Measurements from ENCODE around the gene TMEM98.
"Not testable (repeated sequence)": the region's sequence is repeated elsewhere in the genome, so short reads cannot be mapped to it uniquely, and the experiment has no call there.

Gene TMEM98

DNA sequence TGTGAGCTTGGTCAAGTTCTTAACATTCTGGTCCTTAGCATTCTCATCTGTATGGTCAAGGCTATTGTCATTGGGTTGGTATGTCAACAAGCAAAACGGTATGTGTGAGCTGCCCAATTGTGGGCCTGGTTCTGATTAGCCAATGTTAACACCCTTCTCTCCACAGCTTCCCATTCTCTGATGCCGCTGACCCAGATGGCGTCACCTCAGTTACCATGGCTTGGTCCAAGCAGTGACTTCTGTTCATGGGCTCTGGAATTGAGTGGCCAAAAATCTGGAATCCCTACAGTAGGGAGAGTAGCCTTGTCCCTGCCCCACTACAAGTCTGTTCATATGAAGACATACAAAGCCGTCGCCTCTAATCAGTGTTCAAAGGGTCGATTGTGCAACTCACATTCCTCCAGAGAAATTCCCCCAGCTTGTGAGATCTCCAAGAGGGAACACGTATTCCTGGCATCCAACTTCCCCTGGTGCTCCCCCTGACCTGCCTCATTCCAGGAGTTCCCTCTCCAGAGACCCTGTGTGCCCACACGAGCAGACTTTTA is 15.8 kb downstream of the TMEM98 start:
- no peak for DNase-seq

DNA sequence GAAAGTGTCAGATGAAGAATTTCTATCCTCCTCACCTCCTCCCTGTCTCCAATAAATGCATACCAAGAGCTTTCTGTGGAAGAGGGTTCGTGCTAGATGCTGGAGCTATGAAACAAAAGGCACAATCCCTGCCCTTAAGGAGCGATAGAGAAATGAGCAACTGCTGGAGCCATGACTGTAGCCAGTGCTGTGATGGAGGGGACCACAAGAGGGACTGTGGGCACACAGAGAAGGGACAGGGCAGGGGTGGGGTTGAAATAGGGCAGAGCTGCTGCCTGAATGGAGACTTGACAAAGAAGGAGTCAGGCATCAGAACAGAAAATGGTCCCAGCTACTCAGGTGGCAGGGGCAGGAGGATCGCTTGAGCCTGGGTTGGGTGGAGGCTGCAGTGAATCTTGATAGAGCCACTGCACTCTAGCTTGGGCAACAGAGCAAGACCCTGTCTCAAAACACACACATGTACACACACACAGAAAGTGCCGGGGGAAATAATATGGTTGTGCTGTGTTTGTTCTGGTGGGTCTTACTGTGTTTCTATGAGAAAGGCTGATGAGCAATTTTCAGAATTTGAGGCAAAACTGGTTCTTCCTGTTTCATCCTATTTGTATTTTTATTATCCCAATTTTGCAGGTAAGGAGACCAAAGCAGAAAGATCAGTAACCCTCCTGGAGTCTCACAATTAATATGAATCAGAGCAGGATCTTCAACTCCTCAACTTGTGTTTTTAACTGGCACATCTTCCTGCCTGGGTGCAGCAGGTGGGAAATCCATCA is 16.5 kb downstream of the TMEM98 start:
- DNase-seq, result no peak

DNA sequence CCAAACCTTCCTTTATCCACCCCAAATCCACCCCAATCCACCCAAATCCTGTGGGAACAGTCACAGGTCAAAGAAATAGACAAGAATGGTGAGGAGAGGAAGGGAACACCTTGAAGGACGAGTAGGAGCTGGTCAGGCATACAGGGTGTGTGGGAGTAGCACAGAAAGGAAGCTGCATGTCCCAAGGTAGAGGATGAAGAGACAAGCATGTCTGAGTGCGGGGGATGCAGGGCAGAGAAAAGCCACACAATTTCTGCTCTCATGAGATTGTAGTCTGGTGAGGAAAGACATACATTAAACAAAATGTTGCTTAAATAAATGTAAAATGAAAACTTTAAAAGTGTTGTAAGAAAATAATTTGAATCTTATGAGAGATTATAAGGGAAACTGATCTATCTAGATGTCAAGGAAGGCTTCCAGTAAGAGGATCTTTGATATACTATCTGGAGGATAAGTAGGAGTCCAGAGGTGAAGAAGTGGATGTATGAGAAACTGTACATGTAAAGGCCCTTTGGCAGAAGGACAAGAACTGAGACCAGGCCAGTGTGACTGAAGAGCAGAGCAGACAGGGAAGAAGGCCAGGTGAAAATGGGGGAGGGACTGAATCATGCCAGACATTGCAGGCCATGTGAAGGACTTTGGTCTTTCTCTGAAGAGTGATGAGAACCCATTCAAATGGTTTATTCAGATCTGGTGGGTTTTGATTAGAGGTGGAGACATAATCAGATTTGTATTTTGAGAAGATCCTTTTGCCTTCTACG is 18.6 kb downstream of the TMEM98 start:
- no peak for DNase-seq

DNA sequence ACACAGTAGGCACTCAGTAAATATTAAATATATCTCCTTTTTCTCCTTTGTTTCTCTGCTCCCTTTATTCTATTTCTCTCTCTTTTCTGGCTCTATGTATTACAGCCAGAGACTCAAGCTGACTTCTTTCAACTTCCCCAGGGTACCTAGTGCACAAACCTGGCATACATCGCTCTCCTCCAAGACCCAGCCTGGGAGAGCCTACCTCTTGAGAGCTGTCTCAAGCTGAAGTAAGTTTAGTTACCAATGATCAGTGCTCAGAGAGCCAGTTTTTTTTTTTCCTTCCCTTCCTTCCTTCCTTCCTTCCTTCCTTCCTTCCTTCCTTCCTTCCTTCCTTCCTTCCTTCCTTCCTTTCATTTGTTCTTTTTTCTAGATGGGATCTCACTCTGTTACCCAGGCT is 19.8 kb downstream of the TMEM98 start:
- DNase-seq, result no peak

DNA sequence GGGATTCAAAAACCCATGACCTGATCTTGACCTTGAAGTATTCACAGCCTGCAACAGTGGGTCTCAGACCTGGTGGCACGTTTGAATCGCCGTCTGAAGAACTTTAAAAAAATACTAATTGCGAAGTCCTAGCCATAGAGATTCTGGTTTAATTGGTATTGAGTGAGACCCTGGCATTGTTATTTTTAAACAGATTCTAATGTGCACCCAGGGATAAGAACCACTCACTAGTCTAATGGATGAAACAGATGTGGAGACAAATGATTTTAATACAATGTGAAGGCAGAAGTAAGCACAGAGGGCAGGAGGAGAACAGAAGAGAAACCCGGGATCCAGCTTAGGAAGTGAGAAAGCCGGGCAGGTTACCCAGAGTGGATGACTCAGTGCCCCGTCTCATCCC is 21.2 kb downstream of the TMEM98 start:
- no peak for DNase-seq

DNA sequence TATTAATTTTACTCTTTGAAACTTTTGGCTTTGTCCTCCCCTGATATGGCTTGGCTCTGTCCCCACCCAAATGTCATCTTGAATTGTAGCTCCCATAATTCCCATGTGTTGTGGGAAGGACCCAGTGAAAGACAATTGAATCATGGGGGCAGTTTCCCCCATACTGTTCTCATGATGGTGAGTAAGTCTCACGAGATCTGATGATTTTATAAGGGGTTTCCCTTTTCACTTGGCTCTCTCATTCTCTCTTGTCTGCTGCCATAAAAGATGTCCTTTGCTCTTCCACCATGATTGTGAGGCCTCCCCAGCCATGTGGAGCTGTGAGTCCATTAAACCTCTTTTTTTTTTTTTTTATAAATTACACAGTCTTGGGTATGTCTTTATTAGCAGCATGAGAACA is 24.5 kb downstream of the TMEM98 start:
- DNase-seq, result not testable (repeated sequence)

DNA sequence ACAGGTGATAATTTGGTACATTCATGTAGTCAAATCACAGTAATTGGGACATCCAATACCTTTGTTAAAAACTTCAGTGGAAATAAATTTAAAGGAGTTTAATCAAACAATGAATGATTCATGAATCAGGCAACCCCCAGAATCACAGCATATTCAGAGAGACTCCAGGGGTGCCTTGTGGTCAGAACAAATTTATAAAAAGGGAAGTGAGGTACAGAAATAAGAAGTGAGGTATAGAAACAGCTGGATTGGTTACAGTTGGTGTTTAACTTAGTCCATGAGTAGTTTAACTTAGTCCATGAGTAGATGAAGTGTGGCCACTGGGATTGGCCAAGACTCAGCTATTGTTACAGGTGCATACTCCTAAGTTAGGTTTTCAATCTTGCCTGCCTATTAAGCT is 25.1 kb downstream of the TMEM98 start:
- no peak for DNase-seq

DNA sequence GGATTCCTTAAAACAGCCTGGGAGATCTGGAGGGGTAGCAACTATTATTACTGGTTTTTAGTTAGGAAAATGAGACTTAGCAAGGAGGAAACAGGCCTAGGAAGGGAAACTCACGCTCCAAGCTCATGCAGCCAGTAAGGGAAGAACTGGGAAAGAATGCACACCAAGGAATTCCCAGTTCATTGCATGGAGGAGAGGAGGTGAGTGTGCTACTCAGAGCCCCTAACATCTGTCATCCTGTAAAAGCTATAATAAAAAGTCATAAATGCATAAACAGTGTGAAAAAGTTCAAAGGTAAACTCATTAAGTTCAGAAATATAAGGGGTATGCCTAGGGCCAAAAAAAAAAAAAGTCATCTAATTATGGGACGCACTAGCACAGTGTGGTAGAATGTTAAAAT is 25.9 kb downstream of the TMEM98 start:
- no peak for DNase-seq

DNA sequence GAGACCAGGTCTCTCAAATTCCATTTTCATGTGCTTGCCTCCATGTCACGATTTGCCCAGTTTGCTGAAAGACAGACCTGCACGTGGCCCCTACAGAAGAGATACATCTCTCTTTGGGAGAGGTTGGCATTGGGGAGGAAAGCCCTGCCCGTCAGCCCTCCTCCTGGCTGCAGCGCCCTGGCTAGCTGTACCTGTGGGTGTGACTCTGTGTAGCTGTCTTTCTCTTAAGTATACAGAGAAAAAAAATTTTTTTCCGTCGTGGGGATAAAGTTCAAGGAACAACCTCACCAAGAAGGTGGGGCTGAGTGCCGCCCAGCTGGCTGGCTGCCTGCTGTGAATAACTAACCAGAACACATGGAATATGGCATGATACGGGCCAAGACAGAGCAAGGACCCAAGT is 26.5 kb downstream of the TMEM98 start:
- no peak for DNase-seq

DNA sequence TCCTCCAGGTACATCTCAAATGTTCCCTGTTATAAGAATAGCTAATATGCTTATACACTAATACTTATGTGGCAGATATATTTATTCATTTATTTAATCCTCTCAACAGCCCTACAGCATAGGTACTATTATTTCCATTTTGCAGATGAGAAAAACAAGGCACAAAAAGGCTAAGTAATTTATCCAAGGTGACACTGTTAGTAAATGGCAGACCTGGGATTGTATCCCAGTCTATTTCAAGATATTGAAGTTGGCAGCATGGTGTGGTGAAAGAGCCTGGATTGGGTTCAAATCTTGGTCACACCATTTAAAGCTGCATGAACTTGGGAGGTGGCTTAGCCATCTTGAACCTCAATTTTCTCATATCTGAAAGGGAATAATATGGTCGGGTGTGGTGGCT is 27.2 kb downstream of the TMEM98 start:
- DNase-seq, result no peak

DNA sequence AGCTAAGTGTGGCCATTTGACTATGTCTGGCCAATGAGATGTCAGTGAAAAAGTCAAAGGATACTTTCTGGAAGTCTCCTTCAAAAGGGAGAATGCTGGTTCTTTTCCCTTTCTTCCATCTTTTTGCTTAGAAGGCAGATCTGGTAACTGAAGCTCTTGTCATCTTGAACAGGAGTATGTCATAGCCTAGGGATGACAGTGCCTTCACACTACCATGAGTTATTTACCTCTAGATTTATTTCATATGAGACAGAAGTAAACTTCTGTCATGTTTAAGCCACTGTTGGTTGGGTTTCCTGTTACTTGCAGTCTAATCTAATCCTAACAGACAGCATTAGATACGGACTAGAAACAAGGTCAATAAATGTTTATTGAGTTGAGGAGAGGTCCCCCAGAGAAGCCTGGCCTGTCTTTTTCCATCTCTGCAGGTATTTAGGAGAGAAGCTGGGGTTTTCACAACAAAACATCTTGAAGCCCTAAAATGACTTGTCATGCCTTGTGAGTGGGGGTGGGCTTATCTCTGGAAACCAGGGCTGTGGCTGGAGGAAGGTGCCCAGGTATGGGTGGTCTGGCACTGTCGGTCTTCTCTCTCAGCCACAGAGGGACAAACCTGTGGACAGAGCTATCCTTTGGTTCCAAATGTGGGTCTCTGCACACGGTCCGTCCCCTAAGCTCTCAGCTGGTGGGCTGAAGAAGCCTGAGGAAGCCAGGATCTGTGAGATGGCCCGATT is 28.5 kb downstream of the TMEM98 start:
- no peak for DNase-seq

DNA sequence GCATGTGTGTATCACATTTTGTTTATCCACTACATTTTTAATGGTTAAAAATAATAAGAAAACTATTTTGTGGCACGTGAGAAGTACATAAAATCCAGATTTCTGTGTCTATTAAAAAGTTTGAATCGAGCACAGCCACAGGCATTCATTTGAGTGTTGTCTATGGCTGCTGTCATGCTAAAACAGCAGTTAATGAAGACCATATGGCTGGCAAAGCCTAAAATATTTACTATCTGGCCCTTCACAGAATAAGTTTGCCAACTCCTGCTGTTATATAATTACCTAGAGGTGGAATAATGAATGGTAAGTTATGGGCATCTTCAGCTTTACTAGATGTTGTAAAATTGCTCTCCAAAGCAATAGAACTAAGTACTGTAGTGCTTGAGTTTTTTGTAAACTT is 30.5 kb downstream of the TMEM98 start:
- DNase-seq, result no peak

DNA sequence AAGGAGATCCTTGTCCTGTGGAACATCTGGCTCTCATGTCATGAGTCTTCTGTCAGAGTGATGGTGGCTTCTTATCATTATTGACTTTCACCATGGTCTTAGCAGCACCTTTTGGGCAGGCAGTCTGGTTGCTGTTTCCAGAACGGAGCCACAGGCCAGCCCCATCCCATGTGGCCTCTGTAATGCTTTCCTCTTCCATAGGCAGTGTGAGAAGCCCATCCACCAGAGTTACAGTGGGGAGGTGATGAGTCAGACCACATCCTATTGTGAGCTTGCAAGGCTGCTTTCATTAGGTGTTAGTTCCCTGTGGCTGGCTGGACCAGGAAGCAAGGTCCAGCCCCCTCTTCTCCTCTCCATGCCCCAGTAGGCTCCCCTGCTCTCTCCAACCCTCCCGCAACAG is 32.9 kb downstream of the TMEM98 start:
- DNase-seq, result no peak

DNA sequence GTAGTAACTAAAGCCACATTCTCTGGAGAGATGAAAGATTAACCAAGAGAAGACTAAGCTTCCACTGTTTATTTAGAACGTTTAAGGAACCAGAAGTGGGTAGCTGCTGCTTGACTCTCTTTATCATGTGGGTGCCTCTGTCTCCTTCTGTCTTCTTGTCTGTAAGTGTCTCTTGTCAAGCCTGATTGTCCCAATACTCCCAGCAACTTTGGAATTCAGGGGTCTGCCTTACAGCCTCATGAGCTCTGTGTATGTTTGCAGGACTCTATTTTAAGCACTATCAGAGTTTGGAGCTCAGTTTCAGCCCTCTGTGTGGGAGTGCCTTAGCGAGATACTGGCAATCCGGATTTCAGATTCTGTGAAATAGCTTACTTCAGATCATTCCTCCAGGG is 34.4 kb downstream of the TMEM98 start:
- no peak for DNase-seq

DNA sequence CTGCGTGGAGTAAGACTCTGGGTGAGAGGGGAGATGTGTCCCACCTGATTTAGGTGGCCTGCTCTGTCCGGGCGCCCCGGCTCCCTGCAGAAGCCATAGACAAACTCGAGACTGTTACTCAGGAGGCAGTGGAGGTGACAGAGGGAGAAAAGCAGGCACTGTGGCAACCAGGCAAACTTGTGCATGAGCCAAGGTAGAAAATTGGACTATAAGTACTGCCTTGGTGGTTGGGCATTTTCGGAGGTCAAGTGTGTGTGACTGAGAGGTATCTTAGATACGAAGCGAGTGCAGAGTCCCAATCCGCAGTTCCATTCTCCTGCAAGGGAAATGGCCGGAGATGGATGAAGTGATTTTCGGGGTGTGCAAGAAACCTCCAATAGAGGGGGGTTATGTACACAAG is 36.6 kb downstream of the TMEM98 start:
- DNase-seq, result no peak

DNA sequence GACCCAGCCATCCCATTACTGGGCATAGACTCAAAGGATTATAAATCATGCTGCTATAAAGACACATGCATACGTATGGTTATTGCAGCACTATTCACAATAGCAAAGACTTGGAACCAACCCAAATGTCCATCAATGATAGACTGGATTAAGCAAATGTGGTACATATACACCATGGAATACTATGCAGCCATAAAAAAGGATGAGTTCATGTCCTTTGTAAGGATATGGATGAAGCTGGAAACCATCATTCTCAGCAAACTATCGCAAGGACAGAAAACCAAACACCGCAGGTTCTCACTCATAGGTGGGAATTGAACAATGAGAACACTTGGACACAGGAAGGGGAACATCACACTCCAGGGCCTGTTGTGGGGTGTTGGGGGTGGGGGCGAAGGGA is 41.3 kb downstream of the TMEM98 start:
- DNase-seq, result not testable (repeated sequence)

DNA sequence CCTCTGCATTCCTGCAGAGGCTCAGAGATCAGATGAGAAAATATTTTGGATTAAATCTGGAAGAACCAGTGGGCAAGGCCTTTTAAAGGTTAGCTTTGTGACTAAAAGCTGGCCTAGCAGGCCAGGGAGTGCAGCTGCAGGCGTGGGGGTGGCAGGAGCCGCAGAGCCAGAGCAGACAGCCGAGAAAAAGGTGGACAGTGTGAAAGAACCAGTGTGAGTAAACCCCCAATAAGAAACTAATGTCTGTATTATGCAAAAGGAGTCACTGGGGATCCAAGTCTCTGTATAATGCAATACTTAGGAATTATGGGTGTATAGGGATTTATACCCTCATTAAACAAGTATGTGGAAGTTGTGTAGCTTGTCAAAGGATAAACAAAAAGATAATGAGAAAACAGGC is 42.3 kb downstream of the TMEM98 start:
- DNase-seq, result no peak

DNA sequence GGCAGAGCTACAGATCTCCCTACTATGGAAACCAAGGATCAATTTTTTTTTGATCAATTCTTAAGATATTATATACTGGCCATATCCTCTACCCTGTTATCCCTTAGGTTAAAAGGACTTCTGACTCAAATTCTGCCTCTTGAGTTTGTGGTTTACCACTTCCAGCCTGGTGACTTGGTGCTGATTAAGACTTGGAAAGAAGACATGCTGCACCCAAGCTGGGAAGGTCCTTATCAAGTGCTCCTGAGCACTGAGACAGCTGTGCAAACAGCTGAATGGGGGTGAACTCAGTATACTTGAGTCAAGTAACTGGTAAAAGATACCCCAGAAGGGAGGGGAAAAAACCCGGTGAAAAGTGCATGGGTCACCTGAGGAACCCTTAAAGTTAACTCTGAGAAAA is 43.2 kb downstream of the TMEM98 start:
- DNase-seq, result no peak

DNA sequence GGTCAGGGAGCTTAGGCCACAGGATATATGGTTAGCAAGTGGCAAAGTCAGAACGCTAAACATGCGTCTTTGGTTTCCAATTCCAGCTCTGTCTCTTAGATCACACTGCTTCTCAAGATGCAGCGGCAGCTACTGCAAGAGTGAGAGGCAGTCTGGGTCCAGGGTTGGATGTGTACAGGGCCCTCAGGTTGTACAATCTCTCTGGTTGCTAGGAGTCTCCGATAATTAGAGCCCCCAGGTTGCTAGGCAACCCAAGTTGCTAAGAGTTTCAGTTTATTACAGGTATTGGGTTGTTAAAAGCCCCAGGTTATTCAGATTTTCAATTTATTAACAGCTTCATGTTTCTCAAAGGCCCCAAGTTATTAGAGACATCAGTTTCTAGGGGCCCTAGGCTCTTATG is 48.2 kb downstream of the TMEM98 start:
- no peak for DNase-seq

DNA sequence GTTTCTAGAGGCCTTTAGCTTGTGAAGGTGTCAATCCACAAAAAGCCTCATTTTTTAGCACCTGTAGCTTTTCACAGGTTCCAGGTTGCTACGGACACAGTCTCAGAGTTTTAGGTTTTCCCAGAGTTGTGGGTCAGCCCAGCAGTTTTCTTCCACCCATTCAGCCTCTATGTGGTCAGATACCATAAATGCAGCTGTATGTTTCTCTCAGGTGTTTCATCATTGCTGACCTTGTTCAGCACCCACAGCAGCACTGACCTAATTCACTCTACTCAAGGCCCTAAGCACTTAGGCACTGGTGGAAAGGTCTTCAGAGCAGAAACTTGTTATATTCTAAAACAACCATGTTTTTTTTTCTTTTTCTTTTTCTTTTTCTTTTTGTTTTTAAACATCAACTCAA is 48.7 kb downstream of the TMEM98 start:
- no peak for DNase-seq

DNA sequence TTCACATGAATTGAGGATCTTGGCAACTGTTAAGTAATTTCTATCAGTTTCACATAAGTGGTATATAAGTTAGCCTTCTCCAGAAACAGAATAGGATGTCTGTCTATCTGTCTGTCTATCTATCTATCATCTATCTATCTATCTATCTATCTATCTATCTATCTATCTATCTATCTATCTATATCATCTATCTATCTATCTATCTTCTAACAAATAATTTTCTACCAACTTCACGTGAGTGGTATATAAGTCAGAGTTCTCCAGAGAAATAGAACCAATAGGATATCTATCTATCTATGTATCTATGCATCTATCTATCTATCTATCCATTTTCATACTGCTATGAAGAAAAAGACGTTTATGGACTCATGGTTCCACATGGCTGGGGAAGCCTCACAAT is 52.3 kb downstream of the TMEM98 start:
- DNase-seq, result no peak

DNA sequence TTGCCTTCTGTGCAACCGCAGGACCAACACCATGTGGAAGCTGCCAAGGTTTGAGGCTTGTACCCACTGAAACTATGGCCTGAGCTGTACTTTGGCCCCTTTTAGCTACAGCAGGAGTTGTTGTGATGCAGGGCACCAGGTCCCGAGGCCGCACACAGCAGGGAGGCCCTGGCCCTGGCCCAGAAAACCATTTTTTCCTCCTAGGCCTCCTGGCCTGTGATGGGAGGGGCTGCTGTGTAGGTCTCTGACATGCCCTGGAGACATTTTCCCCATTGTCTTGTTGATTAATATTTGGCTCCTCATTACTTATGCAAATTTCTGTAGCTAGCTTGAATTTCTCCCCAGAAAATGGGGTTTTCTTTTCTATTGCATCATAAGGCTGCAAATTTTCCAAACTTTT is 53.7 kb downstream of the TMEM98 start:
- not testable (repeated sequence) for DNase-seq

DNA sequence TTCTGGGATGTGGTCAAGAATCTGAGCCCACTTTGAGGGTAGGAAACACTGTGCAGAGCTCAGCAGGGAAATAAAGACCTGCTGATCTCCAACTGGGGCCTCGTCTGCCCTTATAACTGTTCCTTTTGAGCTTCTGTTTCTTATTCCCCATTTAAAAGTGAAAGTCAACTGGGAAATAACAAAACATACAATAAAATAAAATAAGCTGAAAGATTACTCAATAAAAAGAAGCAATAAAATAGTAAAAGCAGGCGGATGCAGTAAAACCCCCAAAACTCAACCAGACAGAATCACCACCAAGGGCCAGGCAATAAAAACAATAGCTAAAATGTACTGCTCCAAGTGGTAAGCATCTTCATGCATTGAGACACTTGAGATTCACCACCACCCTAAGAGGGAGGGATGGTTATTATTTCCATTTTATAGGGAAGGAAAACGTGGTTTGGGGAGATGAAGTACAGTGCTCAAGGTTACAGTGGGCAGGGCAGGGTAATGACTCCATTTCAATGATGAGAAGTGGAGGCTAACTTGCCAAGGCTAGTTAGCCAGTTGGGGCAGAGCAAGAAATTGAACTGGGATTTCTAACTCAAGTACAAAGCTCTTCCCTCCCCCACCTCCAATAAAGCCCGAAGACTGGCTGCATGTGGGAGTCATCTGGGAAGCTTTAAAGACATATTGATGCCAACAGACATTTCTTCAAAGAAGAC is 57.2 kb downstream of the TMEM98 start:
- DNase-seq, result no peak

Data from NCI-H187 treated with DMSO at 0.1 percent for 48 hours (cell line).